ENCODE measurements around the gene MIAT. TPM values are rescaled to one million over a fixed set of nuclear protein-coding genes. Genes with fewer than 3 reads are reported as not detected.

The MIAT gene
- total and polyA plus RNA-seq, 8 donors = 0.28 to 0.78 (median 0.53) TPM

DNA sequence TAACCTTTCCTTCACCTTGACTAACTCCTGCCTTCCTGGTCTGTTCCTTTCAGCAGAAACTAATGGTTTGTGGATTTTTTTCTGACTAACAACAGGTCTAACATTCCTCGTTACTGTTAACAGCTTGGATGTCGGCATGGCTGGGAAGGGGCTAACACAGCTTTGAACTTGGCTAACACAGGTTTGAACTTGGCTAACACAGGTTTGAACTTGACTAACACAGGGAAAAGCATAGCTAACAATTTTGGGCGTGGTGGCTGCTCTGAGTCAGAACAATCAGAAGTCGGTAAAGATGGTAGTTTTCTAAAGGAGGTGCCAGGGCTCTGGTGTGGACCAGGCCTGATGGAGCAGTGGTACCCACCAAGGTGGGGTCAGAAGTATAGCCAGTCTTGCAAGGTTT, 16.1 kb downstream of the MIAT start:
- FAIRE-seq (no peak), ATAC-seq (no peak), DNase-seq (no peak)
- TF ChIP-seq, protein P1, sequence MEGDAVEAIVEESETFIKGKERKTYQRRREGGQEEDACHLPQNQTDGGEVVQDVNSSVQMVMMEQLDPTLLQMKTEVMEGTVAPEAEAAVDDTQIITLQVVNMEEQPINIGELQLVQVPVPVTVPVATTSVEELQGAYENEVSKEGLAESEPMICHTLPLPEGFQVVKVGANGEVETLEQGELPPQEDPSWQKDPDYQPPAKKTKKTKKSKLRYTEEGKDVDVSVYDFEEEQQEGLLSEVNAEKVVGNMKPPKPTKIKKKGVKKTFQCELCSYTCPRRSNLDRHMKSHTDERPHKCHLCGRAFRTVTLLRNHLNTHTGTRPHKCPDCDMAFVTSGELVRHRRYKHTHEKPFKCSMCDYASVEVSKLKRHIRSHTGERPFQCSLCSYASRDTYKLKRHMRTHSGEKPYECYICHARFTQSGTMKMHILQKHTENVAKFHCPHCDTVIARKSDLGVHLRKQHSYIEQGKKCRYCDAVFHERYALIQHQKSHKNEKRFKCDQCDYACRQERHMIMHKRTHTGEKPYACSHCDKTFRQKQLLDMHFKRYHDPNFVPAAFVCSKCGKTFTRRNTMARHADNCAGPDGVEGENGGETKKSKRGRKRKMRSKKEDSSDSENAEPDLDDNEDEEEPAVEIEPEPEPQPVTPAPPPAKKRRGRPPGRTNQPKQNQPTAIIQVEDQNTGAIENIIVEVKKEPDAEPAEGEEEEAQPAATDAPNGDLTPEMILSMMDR (IDR thresholded peaks at IDR 0.05) = no peak
- Histone ChIP-seq H3K27ac (peak overlapping the region; percentile 82 to 95 (median 92)), H3K36me3 (no peaks in the 10 kb centered on the region), H3K4me3 (peak overlapping the region; percentile 60 to 85 (median 72)), H3K9me3 (no peaks in the 10 kb centered on the region), H3K4me1 (peaks cover 17 to 27% (median 18%) of the 10 kb centered on the region in 3 donors), H3K27me3 (no peaks in the 10 kb centered on the region)
- intact Hi-C loops (cut with DNase I) = no loop called here
- WGBS, 2 donors = 20 to 25% methylated on average over 4 of the region's 4 CpGs

DNA sequence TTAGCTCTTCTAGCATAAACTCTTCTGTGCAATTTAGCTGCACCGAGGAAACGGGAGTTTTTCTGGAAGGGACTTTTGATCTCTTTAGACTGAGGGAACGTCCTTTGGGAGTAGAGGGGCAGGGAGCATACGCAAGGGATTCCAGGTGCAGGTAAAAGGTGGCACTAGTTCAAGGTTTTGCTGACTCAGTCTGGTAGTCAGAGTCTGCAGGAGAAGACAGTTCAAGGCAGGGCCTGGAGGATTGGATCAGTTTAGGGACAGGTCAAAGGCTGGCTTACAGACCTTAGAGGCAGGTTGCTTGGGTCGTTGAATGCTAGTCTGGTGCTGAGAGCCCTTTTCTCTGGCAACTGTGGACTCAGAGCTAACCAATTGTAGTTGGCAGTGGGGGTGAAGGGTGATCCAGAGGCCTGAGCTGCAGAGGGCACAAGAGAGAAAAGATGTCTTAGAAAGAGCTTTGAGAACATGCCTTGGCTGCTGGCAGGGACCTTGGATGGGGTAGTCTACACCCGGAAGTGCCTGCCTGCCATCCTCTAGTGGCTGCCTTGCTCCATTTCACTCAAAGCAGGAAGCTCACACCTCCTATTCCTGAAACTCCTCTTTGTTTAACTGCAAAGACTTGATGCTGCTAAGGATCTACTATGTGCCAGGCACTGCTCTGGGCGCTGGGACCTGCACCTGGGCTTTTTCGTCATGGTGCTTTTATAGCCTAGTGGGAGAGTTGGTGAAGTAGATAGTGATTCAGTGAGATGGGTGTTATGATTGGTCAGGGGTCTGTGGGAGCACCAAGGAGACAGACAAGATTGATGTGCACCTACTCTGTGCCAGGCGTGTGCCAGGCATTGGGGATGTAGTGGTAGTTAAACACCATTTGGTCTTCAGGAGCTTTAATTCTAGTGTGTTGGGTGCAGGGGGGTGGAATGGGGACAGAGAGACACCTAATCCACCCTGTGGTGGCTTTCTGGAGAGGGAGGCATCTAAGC, 17.1 kb downstream of the MIAT start:
- H3K9me3 ChIP-seq = no peaks in the 10 kb centered on the region
- intact Hi-C loops (cut with DNase I) = no loop called here
- H3K27me3 ChIP-seq = no peaks in the 10 kb centered on the region
- 59 to 63% methylated on average over 9 of the region's 9 CpGs for WGBS, 2 donors
- no peaks in the 10 kb centered on the region for H3K36me3 ChIP-seq
- peak overlapping the region in 1 of 4 donors; percentile 93 for H3K27ac ChIP-seq
- H3K4me3 ChIP-seq = peak overlapping the region in 1 of 4 donors; percentile 60
- TF ChIP-seq, protein P1 (IDR thresholded peaks at IDR 0.05) = no peak
- H3K4me1 ChIP-seq = peaks cover 13 to 20% (median 15%) of the 10 kb centered on the region in 3 donors
- FAIRE-seq (no peak), DNase-seq (no peak), ATAC-seq (no peak)

DNA sequence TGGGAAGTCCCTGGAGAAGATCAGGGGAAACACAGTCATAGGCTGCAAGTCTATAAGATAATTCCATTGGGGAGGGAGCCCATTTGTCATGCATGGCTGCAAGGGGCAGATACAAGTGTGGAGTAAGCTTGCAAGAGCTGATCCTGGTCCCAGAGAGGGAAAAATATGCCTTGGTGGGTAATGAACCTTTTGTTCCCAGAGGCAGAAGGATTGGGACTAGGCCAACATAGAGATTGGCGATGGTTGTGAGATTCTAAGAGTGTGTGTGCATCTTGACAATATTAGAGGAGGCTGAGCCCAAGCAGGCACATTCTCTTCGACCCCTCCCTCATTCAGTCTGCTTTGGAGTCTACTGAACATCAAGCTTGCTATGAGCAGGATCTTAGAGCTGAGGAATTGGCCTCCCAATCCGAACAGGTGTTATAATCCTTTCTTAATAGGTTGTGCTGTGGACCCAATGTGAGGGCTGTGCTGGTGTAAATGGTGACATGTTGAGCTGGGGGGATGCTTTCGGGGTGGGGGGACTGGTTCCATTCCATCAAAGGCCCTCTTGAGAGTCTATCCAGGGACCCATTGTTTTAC, 18.4 kb downstream of the MIAT start:
- ATAC-seq = no peak
- Histone ChIP-seq H3K36me3 (no peaks in the 10 kb centered on the region), H3K4me1 (peaks cover 9 to 16% (median 11%) of the 10 kb centered on the region in 3 donors), H3K9me3 (no peaks in the 10 kb centered on the region), H3K27ac (no peak overlapping the region), H3K4me3 (no peak overlapping the region), H3K27me3 (no peaks in the 10 kb centered on the region)
- DNase-seq = no peak
- 92 to 98% methylated on average over 4 of the region's 4 CpGs for WGBS, 2 donors
- FAIRE-seq = no peak
- intact Hi-C loops (cut with DNase I) = no loop called here
- TF ChIP-seq, protein P1 (IDR thresholded peaks at IDR 0.05) = no peak

DNA sequence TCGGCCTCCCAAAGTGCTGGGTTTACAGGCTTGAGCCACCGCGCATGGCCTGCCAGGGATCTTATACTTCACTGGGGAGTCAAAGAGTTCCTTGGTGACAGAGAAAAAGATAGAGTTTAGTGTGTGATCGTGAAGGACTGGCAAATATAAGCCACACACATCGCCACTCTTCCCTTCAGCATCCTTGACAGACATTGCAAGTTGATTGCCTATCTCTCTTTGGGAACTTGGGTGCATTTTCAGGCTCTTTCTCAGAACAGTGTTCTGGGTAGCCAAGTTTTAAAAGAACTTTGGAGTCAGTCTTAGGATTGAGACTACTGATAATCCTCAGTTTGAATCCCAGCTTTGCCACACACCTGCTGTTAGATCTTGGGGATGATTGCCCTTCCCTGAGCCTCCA, 19.8 kb downstream of the MIAT start:
- no peak for FAIRE-seq
- ATAC-seq = no peak
- Histone ChIP-seq H3K27ac (no peak overlapping the region), H3K4me1 (peaks cover 9 to 14% (median 11%) of the 10 kb centered on the region in 3 donors), H3K4me3 (no peak overlapping the region), H3K36me3 (no peaks in the 10 kb centered on the region), H3K9me3 (no peaks in the 10 kb centered on the region), H3K27me3 (no peaks in the 10 kb centered on the region)
- intact Hi-C loops (cut with DNase I) = no loop called here
- 87 to 95% methylated on average over 5 of the region's 5 CpGs for WGBS, 2 donors
- TF ChIP-seq, protein P1 (IDR thresholded peaks at IDR 0.05) = no peak
- no peak for DNase-seq
